ENCODE data around the gene NCAM1. TPM values are rescaled to one million over a fixed set of nuclear protein-coding genes. Genes with fewer than 3 reads are reported as not detected.

Gene NCAM1
- polyA plus RNA-seq, 1 donor (not counting 4 experiments of a cell fraction or from before 2014, with no cell fraction given) = 0.04 TPM

- Histone ChIP-seq H4K20me1 (ENCODE audit: control insufficient read depth, extremely low read depth, insufficient read depth, low read length) (no peaks in the 10 kb centered on the region), H3K27me3 (ENCODE audit: control insufficient read depth, extremely low read depth, insufficient read depth, low read length) (no peaks in the 10 kb centered on the region), H3K9ac (ENCODE audit: control insufficient read depth, extremely low read depth, insufficient read depth, low read length) (no peak overlapping the region), H3K9me3 (ENCODE audit: control insufficient read depth, low read depth, low read length) (no peaks in the 10 kb centered on the region), H3K4me1 (ENCODE audit: control insufficient read depth, extremely low read depth, insufficient read depth, low read length) (no peaks in the 10 kb centered on the region), H3K4me2 (ENCODE audit: control insufficient read depth, extremely low read depth, insufficient read depth, low read depth, low read length) (no peak overlapping the region), H2AFZ (ENCODE audit: control insufficient read depth, low read length) (no peak overlapping the region), H3K9me1 (ENCODE audit: control insufficient read depth, extremely low read depth, insufficient read depth, low read length) (no peaks in the 10 kb centered on the region), H3K79me2 (ENCODE audit: control insufficient read depth, insufficient read depth, low read length) (no peaks in the 10 kb centered on the region), H3K36me3 (ENCODE audit: control insufficient read depth in 2 of 2, extremely low read depth in 1 of 2, insufficient read depth in 2 of 2, low read length in 2 of 2) (no peaks in the 10 kb centered on the region), H3K27ac (ENCODE audit: control insufficient read depth, insufficient read depth, low read length) (no peak overlapping the region), H3K4me3 (ENCODE audit: control insufficient read depth in 2 of 3, extremely low read depth in 1 of 3, insufficient read depth in 2 of 3, low read depth in 1 of 3, low read length in 3 of 3) (no peak overlapping the region)
- dilution Hi-C loops (cut with MboI; ENCODE audit: extremely low pct_ligation_motif_present, low sequenced_read_pairs) = no loop called here
- DNase-seq (ENCODE audit: low read depth, low spot score) (no peak), FAIRE-seq (no peak)
- no peak for TF ChIP-seq CTCF (optimal IDR thresholded peaks at IDR 0.05 in 1 of 3, IDR thresholded peaks at IDR 0.05 in 1 of 3, conservative IDR thresholded peaks at IDR 0.05 in 1 of 3; ENCODE audit: extremely low read depth in 1 of 3, insufficient read depth in 2 of 3, low read length in 3 of 3)
- no peak for TF ChIP-seq EZH2 (IDR thresholded peaks at IDR 0.05; ENCODE audit: low read length)
These were observed 206.4 kb downstream of the NCAM1 start for GRCh38 chr11:113167599-113167998.

GRCh38 chr11:113168354-113169342 is 207.4 kb downstream of the NCAM1 start:
- dilution Hi-C loops (cut with MboI; ENCODE audit: extremely low pct_ligation_motif_present, low sequenced_read_pairs) = no loop called here
- DNase-seq (ENCODE audit: low read depth, low spot score) (no peak), FAIRE-seq (no peak)
- H3K4me1 ChIP-seq (ENCODE audit: control insufficient read depth, extremely low read depth, insufficient read depth, low read length) = no peaks in the 10 kb centered on the region
- no peaks in the 10 kb centered on the region for H3K9me1 ChIP-seq (ENCODE audit: control insufficient read depth, extremely low read depth, insufficient read depth, low read length)
- H3K27me3 ChIP-seq (ENCODE audit: control insufficient read depth, extremely low read depth, insufficient read depth, low read length) = no peaks in the 10 kb centered on the region
- no peak overlapping the region for H3K4me3 ChIP-seq (ENCODE audit: control insufficient read depth in 2 of 3, extremely low read depth in 1 of 3, insufficient read depth in 2 of 3, low read depth in 1 of 3, low read length in 3 of 3)
- no peak overlapping the region for H3K27ac ChIP-seq (ENCODE audit: control insufficient read depth, insufficient read depth, low read length)
- no peak for TF ChIP-seq EZH2 (IDR thresholded peaks at IDR 0.05; ENCODE audit: low read length)
- TF ChIP-seq CTCF (optimal IDR thresholded peaks at IDR 0.05 in 1 of 3, IDR thresholded peaks at IDR 0.05 in 1 of 3, conservative IDR thresholded peaks at IDR 0.05 in 1 of 3; ENCODE audit: extremely low read depth in 1 of 3, insufficient read depth in 2 of 3, low read length in 3 of 3) = no peak
- H3K9me3 ChIP-seq (ENCODE audit: control insufficient read depth, low read depth, low read length) = no peaks in the 10 kb centered on the region
- H3K36me3 ChIP-seq (ENCODE audit: control insufficient read depth in 2 of 2, extremely low read depth in 1 of 2, insufficient read depth in 2 of 2, low read length in 2 of 2) = no peaks in the 10 kb centered on the region
- no peaks in the 10 kb centered on the region for H3K79me2 ChIP-seq (ENCODE audit: control insufficient read depth, insufficient read depth, low read length)
- no peak overlapping the region for H3K9ac ChIP-seq (ENCODE audit: control insufficient read depth, extremely low read depth, insufficient read depth, low read length)
- no peaks in the 10 kb centered on the region for H4K20me1 ChIP-seq (ENCODE audit: control insufficient read depth, extremely low read depth, insufficient read depth, low read length)
- no peak overlapping the region for H3K4me2 ChIP-seq (ENCODE audit: control insufficient read depth, extremely low read depth, insufficient read depth, low read depth, low read length)
- no peak overlapping the region for H2AFZ ChIP-seq (ENCODE audit: control insufficient read depth, low read length)
